MM.1S (cell line): ENCODE measurements around the gene PLA2G2D.

Experiments
- DNase-seq: peaks from one replicate; pipeline ENCODE4 v3.0.0-alpha.2; 2015
- H2AFZ ChIP-seq: fragments of 300-600 bp; sonication (generic); 2 replicates; pipeline ENCODE4 v1.6.0; 2016; ENCODE audit warnings: antibody characterized with exemption, low read length
- H3F3A ChIP-seq: fragments of 300-600 bp; sonication (generic); 2 replicates; pipeline ENCODE4 v1.6.1; 2016; ENCODE audit warnings: mild to moderate bottlenecking, antibody characterized with exemption, low read length, moderate library complexity, mixed read lengths; ENCODE audit not compliant: insufficient read depth
- H3K27ac ChIP-seq: fragments of 300-600 bp; sonication (generic); 2 replicates; pipeline ENCODE4 v1.5.1; 2016; ENCODE audit warnings: mild to moderate bottlenecking, low read length
- H3K27me3 ChIP-seq: fragments of 300-600 bp; sonication (generic); replicated peaks from 2 replicates; pipeline ENCODE4 v1.6.0; 2016; ENCODE audit warnings: low read length; ENCODE audit not compliant: insufficient read depth
- H3K36me3 ChIP-seq: fragments of 300-600 bp; sonication (generic); replicated peaks from 2 replicates; pipeline ENCODE4 v1.6.1; 2016; ENCODE audit warnings: mild to moderate bottlenecking, low read length, mixed read lengths; ENCODE audit not compliant: insufficient read depth
- H3K4me1 ChIP-seq: fragments of 300-600 bp; sonication (generic); 2 replicates; pipeline ENCODE4 v1.6.1; 2016; ENCODE audit warnings: low read length, mixed read lengths
- H3K4me2 ChIP-seq: fragments of 300-600 bp; sonication (generic); 2 replicates; pipeline ENCODE4 v1.6.0; 2016; ENCODE audit warnings: low read depth, low read length
- H3K4me3 ChIP-seq: fragments of 300-600 bp; sonication (generic); 2 replicates; pipeline ENCODE4 v1.5.1; 2016; ENCODE audit warnings: low read length, mixed read lengths
- H3K79me2 ChIP-seq: fragments of 300-600 bp; sonication (generic); 2 replicates; pipeline ENCODE4 v1.6.1; 2016; ENCODE audit warnings: mixed run types, low read length, mixed read lengths
- H3K9ac ChIP-seq: fragments of 300-600 bp; sonication (generic); 2 replicates; pipeline ENCODE4 v1.6.1; 2016; ENCODE audit warnings: low read length, mixed read lengths
- H3K9me2 ChIP-seq: fragments of 300-600 bp; sonication (generic); replicated peaks from 2 replicates; pipeline ENCODE4 v1.6.1; 2016; ENCODE audit warnings: mild to moderate bottlenecking, low read length, mixed read lengths; ENCODE audit not compliant: insufficient read depth
- H3K9me3 ChIP-seq: fragments of 300-600 bp; sonication (generic); replicated peaks from 2 replicates; pipeline ENCODE4 v1.6.1; 2016; ENCODE audit warnings: mild to moderate bottlenecking, low read length, mixed read lengths; ENCODE audit not compliant: insufficient read depth
- H4K20me1 ChIP-seq: fragments of 300-600 bp; sonication (generic); 2 replicates; pipeline ENCODE4 v1.6.1; 2016; ENCODE audit warnings: mild to moderate bottlenecking, low read length, moderate library complexity, mixed read lengths; ENCODE audit not compliant: insufficient read depth
- CTCF ChIP-seq: fragments of 300-600 bp; sonication (generic); IDR thresholded peaks from 2 replicates; pipeline ENCODE4 v1.5.1; 2016; ENCODE audit warnings: antibody characterized with exemption, low read length, mixed read lengths
- EZH2 ChIP-seq: fragments of 300-600 bp; sonication (generic); optimal IDR thresholded peaks from 2 replicates; pipeline ENCODE3; 2017; ENCODE audit warnings: low read depth, mild to moderate bottlenecking, antibody characterized with exemption, low read length, mixed read lengths
- EZH2phosphoT487 ChIP-seq: fragments of 300-600 bp; sonication (generic); IDR thresholded peaks from 2 replicates; pipeline ENCODE4 v1.6.1; 2018; ENCODE audit warnings: antibody characterized with exemption, low read length

PLA2G2D gene, protein sequence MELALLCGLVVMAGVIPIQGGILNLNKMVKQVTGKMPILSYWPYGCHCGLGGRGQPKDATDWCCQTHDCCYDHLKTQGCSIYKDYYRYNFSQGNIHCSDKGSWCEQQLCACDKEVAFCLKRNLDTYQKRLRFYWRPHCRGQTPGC

DNA sequence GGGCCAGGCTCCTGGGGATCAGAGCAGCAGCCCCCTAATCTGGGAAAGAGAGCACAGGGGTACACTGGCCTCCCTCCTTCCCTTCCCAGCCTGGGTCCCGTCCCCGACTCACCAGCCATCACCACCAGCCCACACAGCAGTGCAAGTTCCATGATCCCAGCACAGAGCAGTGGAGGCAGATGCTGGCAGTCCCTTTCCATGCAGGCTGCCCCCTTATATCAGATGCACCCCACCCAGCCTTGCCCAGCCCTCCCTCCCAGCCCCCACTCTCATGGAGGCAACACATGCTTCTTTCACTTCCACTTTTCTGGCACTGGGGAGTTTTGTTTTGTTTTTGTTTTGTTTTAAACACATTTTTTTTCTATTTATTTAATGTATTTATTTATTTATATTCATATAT, at the start of gene PLA2G2D:
Gene PLA2G2D (minus strand): TSS at position 190 of the 400 bp plus-strand sequence. CDS start 38 bp downstream, at position 152.
- Histone ChIP-seq H4K20me1 (no peaks in the 10 kb centered on the region), H3K4me2 (no peak within 1 kb of the TSS), H3K27ac (no peak within 1 kb of the TSS), H2AFZ (no peak within 1 kb of the TSS), H3K79me2 (no peaks in the 10 kb centered on the region), H3K4me3 (no peak within 1 kb of the TSS), H3K4me1 (no peaks in the 10 kb centered on the region), H3K36me3 (no peaks in the 10 kb centered on the region), H3F3A (no peaks in the 10 kb centered on the region), H3K9me3 (no peaks in the 10 kb centered on the region), H3K9ac (no peak within 1 kb of the TSS), H3K9me2 (no peaks in the 10 kb centered on the region), H3K27me3 (peaks cover 13% of the 10 kb centered on the region)
- no peak for DNase-seq
- TF ChIP-seq EZH2phosphoT487 (no peak), EZH2 (no peak), CTCF (no peak)

DNA sequence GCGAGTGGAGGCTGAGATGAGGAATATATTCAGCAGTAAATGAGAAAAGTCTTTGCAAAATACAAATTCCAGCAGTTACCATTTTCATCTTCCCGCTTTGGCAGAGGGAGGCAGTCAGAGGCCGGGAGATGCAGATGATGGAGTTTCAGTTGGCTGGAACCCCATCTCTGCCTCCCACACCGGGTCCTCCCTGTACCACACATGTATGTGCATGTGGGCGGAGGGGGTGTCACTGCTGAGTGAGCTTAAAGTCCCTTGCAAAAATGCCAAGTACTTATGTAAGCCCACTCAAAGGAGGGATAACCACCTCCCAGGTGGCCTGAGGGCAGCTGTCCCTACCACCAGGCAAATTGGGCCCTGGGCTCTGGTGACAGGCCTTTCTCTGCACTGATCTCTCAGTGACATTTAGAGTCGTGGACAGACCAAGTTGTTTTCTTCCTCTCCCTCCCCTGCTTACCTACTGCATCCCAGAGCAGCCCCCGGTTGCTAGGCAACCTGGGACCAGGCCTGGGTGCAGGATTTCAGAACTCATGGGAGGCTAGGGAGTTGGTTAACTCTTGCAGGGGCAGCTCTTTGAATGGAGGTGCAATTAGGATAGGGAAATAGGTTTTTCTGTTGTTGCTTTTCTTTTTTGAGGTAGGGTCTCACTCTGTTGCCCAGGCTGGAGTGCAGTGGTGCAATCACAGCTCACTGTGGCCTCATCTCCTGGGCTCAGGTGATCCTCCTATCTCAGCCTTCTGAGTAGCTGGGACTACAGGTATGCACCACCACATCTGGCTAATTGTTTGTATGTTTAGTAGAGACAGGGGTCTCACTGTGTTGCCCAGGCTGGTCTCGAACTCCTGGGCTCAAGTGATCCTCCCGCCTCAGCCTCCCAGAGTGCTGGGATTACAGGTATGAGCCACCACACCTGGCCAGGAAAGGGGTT, 49.5 kb upstream of the PLA2G2D start:
- H3F3A ChIP-seq, result no peaks in the 10 kb centered on the region
- H2AFZ ChIP-seq, result no peak overlapping the region
- H3K9me3 ChIP-seq, result no peaks in the 10 kb centered on the region
- no peaks in the 10 kb centered on the region for H3K4me1 ChIP-seq
- H3K79me2 ChIP-seq, result no peaks in the 10 kb centered on the region
- H3K36me3 ChIP-seq, result no peaks in the 10 kb centered on the region
- no peaks in the 10 kb centered on the region for H3K9me2 ChIP-seq
- H3K27me3 ChIP-seq, result peaks cover 79% of the 10 kb centered on the region
- H3K4me2 ChIP-seq, result no peak overlapping the region
- TF ChIP-seq EZH2, result no peak
- TF ChIP-seq EZH2phosphoT487, result no peak
- TF ChIP-seq CTCF, result no peak
- DNase-seq, result no peak
- H4K20me1 ChIP-seq, result no peaks in the 10 kb centered on the region
- H3K9ac ChIP-seq, result no peak overlapping the region
- H3K4me3 ChIP-seq, result no peak overlapping the region
- H3K27ac ChIP-seq, result no peak overlapping the region

DNA sequence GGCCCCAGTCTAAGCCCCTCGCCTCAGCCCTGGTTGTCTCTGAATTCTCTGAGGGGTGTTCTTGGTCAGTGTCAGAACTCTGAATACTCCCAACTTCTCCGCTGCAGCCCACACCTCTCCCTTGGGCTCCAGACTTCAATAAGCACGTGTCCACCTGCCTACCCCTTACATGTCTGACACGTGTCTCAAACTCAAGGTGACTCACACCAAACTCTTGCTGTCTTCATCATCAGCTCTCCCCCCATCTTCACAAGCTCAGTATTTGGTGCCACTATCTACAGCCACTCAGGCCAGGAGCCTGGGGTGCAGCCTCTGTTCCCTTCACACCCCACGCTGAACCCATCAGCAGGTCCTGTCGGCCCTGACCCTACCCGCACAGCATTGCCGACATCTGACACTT, 47.8 kb upstream of the PLA2G2D start:
- H3K27me3 ChIP-seq, result peaks cover 86% of the 10 kb centered on the region
- no peak overlapping the region for H2AFZ ChIP-seq
- H3K9me3 ChIP-seq, result no peaks in the 10 kb centered on the region
- no peak for DNase-seq
- TF ChIP-seq EZH2 (no peak), CTCF (no peak), EZH2phosphoT487 (no peak)
- H3F3A ChIP-seq, result no peaks in the 10 kb centered on the region
- no peak overlapping the region for H3K27ac ChIP-seq
- no peaks in the 10 kb centered on the region for H3K4me1 ChIP-seq
- no peak overlapping the region for H3K4me3 ChIP-seq
- no peak overlapping the region for H3K4me2 ChIP-seq
- H4K20me1 ChIP-seq, result no peaks in the 10 kb centered on the region
- no peak overlapping the region for H3K9ac ChIP-seq
- no peaks in the 10 kb centered on the region for H3K36me3 ChIP-seq
- no peaks in the 10 kb centered on the region for H3K9me2 ChIP-seq
- H3K79me2 ChIP-seq, result no peaks in the 10 kb centered on the region
